ENCODE measurements around the gene UBXN7.

Gene UBXN7

DNA sequence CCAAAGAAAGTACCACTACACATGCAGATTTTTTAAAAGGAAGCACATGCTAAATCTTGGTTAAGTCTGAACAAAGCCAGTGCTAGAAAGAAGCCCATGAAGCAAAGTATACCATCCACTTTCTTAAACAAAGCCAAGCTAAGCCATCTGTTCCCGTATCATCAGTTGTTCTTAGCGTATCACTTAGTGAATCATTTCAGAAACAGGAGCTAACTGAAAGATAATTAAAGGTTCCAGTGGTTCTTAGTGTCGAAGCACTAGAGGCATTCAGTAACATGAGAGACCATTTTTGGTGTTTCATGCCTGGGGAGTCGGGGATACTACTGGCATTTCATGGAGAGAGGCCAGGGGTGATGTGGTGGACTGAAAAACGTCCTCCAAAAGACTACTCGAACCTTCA is 12.8 kb downstream of the UBXN7 start:
- no peak for ATAC-seq
- TF ChIP-seq ZNF70 (CRISPR knock-in tag; IDR thresholded peaks at IDR 0.05) (no peak), PPARA (CRISPR knock-in tag; IDR thresholded peaks at IDR 0.05; ENCODE audit: borderline replicate concordance) (no peak), CSDC2 (CRISPR knock-in tag; IDR thresholded peaks at IDR 0.05) (no peak), ZFP3 (CRISPR knock-in tag; IDR thresholded peaks at IDR 0.05) (no peak), ZC3H10 (CRISPR knock-in tag; IDR thresholded peaks at IDR 0.05) (no peak), BACH2 (CRISPR knock-in tag; IDR thresholded peaks at IDR 0.05; ENCODE audit: borderline replicate concordance) (no peak), ZNF8 (CRISPR knock-in tag; IDR thresholded peaks at IDR 0.05) (no peak), ARNTL (CRISPR knock-in tag; IDR thresholded peaks at IDR 0.05; ENCODE audit: borderline replicate concordance, low read depth) (no peak), OSR1 (CRISPR knock-in tag; IDR thresholded peaks at IDR 0.05) (no peak), TCF4 (CRISPR knock-in tag; IDR thresholded peaks at IDR 0.05; ENCODE audit: borderline replicate concordance) (no peak), SNAI2 (CRISPR knock-in tag; IDR thresholded peaks at IDR 0.05) (no peak), ZNF565 (CRISPR knock-in tag; conservative IDR thresholded peaks at IDR 0.05; ENCODE audit: low read depth) (no peak), GLIS3 (CRISPR knock-in tag; IDR thresholded peaks at IDR 0.05) (no peak), ZFP30 (CRISPR knock-in tag; IDR thresholded peaks at IDR 0.05) (no peak), RARB (CRISPR knock-in tag; IDR thresholded peaks at IDR 0.05) (no peak), ISL1 (CRISPR knock-in tag; IDR thresholded peaks at IDR 0.05) (no peak), TOX (CRISPR knock-in tag; IDR thresholded peaks at IDR 0.05; ENCODE audit: borderline replicate concordance) (no peak)
- TF ChIP-seq, protein P1, sequence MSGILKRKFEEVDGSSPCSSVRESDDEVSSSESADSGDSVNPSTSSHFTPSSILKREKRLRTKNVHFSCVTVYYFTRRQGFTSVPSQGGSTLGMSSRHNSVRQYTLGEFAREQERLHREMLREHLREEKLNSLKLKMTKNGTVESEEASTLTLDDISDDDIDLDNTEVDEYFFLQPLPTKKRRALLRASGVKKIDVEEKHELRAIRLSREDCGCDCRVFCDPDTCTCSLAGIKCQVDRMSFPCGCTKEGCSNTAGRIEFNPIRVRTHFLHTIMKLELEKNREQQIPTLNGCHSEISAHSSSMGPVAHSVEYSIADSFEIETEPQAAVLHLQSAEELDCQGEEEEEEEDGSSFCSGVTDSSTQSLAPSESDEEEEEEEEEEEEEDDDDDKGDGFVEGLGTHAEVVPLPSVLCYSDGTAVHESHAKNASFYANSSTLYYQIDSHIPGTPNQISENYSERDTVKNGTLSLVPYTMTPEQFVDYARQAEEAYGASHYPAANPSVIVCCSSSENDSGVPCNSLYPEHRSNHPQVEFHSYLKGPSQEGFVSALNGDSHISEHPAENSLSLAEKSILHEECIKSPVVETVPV (CRISPR knock-in tag; IDR thresholded peaks at IDR 0.05), result no peak
- TF ChIP-seq, protein P2, sequence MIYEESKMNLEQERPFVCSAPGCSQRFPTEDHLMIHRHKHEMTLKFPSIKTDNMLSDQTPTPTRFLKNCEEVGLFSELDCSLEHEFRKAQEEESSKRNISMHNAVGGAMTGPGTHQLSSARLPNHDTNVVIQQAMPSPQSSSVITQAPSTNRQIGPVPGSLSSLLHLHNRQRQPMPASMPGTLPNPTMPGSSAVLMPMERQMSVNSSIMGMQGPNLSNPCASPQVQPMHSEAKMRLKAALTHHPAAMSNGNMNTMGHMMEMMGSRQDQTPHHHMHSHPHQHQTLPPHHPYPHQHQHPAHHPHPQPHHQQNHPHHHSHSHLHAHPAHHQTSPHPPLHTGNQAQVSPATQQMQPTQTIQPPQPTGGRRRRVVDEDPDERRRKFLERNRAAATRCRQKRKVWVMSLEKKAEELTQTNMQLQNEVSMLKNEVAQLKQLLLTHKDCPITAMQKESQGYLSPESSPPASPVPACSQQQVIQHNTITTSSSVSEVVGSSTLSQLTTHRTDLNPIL (CRISPR knock-in tag; IDR thresholded peaks at IDR 0.05; ENCODE audit: low read depth), result no peak
- TF ChIP-seq, protein P3, sequence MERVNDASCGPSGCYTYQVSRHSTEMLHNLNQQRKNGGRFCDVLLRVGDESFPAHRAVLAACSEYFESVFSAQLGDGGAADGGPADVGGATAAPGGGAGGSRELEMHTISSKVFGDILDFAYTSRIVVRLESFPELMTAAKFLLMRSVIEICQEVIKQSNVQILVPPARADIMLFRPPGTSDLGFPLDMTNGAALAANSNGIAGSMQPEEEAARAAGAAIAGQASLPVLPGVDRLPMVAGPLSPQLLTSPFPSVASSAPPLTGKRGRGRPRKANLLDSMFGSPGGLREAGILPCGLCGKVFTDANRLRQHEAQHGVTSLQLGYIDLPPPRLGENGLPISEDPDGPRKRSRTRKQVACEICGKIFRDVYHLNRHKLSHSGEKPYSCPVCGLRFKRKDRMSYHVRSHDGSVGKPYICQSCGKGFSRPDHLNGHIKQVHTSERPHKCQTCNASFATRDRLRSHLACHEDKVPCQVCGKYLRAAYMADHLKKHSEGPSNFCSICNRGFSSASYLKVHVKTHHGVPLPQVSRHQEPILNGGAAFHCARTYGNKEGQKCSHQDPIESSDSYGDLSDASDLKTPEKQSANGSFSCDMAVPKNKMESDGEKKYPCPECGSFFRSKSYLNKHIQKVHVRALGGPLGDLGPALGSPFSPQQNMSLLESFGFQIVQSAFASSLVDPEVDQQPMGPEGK (CRISPR knock-in tag; IDR thresholded peaks at IDR 0.05; ENCODE audit: borderline replicate concordance), result no peak

DNA sequence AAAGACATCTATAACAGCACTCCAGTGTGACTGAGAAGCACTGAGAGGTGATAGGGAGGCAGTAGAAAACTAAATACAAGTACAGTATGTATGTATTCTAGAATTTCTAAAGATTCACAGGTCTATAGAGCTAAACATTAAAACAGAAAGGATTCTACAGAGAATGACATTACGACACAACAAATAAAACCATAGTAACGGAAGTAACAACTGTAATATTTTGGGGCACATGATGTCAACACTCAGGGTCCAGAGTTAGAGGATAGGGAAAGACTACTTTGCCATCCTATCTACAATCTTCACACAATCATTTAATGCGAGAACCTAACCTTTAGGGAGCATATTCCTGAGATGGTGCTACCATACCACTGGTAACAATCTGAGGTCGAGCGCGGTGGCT is 13.6 kb downstream of the UBXN7 start:
- ATAC-seq, result no peak
- TF ChIP-seq ZFP30 (CRISPR knock-in tag; IDR thresholded peaks at IDR 0.05), result no peak

DNA sequence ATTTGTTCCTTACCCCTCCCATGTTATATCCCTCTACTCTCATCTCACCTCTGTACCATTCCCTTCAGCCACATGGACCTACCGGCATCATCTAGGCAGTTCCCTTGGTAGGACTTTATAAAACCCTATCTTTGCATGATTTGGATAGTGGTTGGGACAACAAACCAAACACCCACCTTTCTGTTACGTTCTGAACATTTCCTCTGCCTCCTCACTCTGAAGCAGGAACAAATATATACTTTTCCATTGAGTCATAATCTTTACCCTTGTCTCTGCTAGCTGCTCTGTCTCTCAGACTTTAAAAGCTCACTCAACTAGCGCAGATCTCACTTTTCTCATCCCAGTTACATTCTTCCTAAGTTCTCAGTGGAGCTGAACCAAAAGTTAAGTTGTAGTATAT is 17.8 kb downstream of the UBXN7 start:
- no peak for TF ChIP-seq ISL1 (CRISPR knock-in tag; IDR thresholded peaks at IDR 0.05)
- TF ChIP-seq, protein P2 (CRISPR knock-in tag; IDR thresholded peaks at IDR 0.05; ENCODE audit: low read depth), result no peak
- TF ChIP-seq, protein P1 (CRISPR knock-in tag; IDR thresholded peaks at IDR 0.05), result no peak
- no peak for TF ChIP-seq OSR1 (CRISPR knock-in tag; IDR thresholded peaks at IDR 0.05)
- no peak for TF ChIP-seq RARB (CRISPR knock-in tag; IDR thresholded peaks at IDR 0.05)
- TF ChIP-seq, protein P3 (CRISPR knock-in tag; IDR thresholded peaks at IDR 0.05; ENCODE audit: borderline replicate concordance), result no peak
- TF ChIP-seq GLIS3 (CRISPR knock-in tag; IDR thresholded peaks at IDR 0.05), result no peak
- TF ChIP-seq, protein P4, sequence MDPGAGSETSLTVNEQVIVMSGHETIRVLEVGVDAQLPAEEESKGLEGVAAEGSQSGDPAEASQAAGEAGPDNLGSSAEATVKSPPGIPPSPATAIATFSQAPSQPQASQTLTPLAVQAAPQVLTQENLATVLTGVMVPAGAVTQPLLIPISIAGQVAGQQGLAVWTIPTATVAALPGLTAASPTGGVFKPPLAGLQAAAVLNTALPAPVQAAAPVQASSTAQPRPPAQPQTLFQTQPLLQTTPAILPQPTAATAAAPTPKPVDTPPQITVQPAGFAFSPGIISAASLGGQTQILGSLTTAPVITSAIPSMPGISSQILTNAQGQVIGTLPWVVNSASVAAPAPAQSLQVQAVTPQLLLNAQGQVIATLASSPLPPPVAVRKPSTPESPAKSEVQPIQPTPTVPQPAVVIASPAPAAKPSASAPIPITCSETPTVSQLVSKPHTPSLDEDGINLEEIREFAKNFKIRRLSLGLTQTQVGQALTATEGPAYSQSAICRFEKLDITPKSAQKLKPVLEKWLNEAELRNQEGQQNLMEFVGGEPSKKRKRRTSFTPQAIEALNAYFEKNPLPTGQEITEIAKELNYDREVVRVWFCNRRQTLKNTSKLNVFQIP (CRISPR knock-in tag; IDR thresholded peaks at IDR 0.05; ENCODE audit: borderline replicate concordance, low read depth), result no peak
- no peak for TF ChIP-seq CSDC2 (CRISPR knock-in tag; IDR thresholded peaks at IDR 0.05)
- TF ChIP-seq ZNF8 (CRISPR knock-in tag; IDR thresholded peaks at IDR 0.05), result no peak
- TF ChIP-seq, protein P5, sequence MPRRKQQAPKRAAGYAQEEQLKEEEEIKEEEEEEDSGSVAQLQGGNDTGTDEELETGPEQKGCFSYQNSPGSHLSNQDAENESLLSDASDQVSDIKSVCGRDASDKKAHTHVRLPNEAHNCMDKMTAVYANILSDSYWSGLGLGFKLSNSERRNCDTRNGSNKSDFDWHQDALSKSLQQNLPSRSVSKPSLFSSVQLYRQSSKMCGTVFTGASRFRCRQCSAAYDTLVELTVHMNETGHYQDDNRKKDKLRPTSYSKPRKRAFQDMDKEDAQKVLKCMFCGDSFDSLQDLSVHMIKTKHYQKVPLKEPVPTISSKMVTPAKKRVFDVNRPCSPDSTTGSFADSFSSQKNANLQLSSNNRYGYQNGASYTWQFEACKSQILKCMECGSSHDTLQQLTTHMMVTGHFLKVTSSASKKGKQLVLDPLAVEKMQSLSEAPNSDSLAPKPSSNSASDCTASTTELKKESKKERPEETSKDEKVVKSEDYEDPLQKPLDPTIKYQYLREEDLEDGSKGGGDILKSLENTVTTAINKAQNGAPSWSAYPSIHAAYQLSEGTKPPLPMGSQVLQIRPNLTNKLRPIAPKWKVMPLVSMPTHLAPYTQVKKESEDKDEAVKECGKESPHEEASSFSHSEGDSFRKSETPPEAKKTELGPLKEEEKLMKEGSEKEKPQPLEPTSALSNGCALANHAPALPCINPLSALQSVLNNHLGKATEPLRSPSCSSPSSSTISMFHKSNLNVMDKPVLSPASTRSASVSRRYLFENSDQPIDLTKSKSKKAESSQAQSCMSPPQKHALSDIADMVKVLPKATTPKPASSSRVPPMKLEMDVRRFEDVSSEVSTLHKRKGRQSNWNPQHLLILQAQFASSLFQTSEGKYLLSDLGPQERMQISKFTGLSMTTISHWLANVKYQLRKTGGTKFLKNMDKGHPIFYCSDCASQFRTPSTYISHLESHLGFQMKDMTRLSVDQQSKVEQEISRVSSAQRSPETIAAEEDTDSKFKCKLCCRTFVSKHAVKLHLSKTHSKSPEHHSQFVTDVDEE (CRISPR knock-in tag; IDR thresholded peaks at IDR 0.05), result no peak
- TF ChIP-seq ZFP3 (CRISPR knock-in tag; IDR thresholded peaks at IDR 0.05), result no peak
- no peak for TF ChIP-seq PPARA (CRISPR knock-in tag; IDR thresholded peaks at IDR 0.05; ENCODE audit: borderline replicate concordance)
- TF ChIP-seq SNAI2 (CRISPR knock-in tag; IDR thresholded peaks at IDR 0.05), result no peak

More for the DNA sequence above, 17.8 kb downstream of the UBXN7 start:
- ATAC-seq, result no peak

All from SK-N-SH treated with all-trans-retinoic acid at 6 μM for 48 hours (cell line).